Measurements from ENCODE around the gene EXO1.
"Not testable (repeated sequence)": the region's sequence is repeated elsewhere in the genome, so short reads cannot be mapped to it uniquely, and the experiment has no call there.

The EXO1 gene

DNA sequence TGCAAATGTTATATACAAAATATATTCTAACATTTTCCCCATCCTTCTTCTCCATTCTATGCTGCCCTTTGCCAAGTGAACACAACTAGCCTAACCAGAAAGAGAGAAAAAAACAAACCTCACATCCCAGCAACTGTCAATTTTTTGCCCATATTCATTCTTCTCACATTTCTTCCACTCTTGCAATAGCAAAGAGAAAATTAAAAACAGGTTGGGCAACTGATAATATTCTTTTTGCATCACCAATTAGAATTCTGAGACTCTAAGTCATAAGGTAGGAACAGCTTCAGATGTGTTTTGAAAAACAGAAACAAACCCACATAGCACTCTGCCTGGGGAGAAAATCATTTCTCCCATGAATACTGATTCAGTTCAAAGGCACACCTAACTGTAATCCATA lies 25.2 kb upstream of the EXO1 start:
- TF ChIP-seq CTCF (conservative IDR thresholded peaks at IDR 0.05; ENCODE audit: control insufficient read depth, insufficient read depth, low read depth, low read length): no peak

DNA sequence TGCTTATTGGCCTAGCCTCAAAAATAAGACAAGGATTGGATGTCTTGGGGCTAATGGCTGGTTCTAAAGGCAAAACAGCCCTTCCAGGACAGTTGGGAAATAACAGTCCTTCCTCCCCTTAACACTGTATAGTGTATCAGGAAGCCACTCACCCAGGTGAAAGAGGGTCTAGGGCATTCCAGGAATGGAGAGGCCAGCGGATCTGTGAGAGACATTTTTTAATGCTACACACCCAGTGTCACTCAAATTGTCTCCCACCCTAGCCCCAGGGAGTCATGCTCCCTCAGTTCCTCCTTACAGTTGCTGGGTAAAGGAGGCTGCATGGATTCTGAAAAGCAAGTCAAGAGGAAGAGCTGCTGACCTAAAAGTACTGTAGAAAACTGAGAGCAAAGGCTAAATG lies 24.1 kb upstream of the EXO1 start:
- H3K4me3 ChIP-seq (ENCODE audit: control insufficient read depth, low read depth, low read length): no peak overlapping the region
- TF ChIP-seq CTCF (conservative IDR thresholded peaks at IDR 0.05; ENCODE audit: control insufficient read depth, insufficient read depth, low read depth, low read length): no peak
- DNase-seq (ENCODE audit: low read depth): no peak

More for the DNA sequence above, 25.2 kb upstream of the EXO1 start:
- DNase-seq (ENCODE audit: low read depth): peak; percentile 28
- no peak overlapping the region for H3K4me3 ChIP-seq (ENCODE audit: control insufficient read depth, low read depth, low read length)

DNA sequence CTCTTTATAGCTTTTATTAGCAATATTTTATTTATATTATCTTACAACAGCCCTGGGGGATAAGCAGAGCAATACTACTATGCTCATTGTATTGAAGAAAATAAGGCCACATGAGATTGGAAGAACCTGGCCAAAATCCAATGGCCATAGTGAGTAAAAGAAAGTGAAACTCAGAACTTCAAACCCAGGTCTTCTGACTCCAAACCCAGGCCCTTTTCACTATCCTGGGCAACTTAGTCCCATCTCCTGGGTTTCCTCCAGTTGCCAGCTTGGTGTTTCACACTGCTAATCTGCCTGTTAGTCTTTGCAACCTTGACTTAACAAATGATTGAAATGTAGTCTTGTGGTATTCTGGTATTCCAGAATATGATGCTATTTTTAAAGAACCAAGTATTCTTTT lies 22.4 kb upstream of the EXO1 start:
- TF ChIP-seq CTCF (conservative IDR thresholded peaks at IDR 0.05; ENCODE audit: control insufficient read depth, insufficient read depth, low read depth, low read length): no peak

GRCh38 chr1:241826613-241827012 lies 21.4 kb upstream of the EXO1 start:
- H3K4me3 ChIP-seq (ENCODE audit: control insufficient read depth, low read depth, low read length): not testable (repeated sequence)

More for the DNA sequence above, 22.4 kb upstream of the EXO1 start:
- no peak overlapping the region for H3K4me3 ChIP-seq (ENCODE audit: control insufficient read depth, low read depth, low read length)
- peak; percentile 43 for DNase-seq (ENCODE audit: low read depth)

GRCh38 chr1:241827264-241827663 lies 20.7 kb upstream of the EXO1 start:
- DNase-seq (ENCODE audit: low read depth): no peak
- no peak for TF ChIP-seq CTCF (conservative IDR thresholded peaks at IDR 0.05; ENCODE audit: control insufficient read depth, insufficient read depth, low read depth, low read length)
- H3K4me3 ChIP-seq (ENCODE audit: control insufficient read depth, low read depth, low read length): no peak overlapping the region

More at GRCh38 chr1:241826613-241827012, 21.4 kb upstream of the EXO1 start:
- not testable (repeated sequence) for DNase-seq (ENCODE audit: low read depth)

GRCh38 chr1:241828463-241829021 lies 19.5 kb upstream of the EXO1 start:
- DNase-seq (ENCODE audit: low read depth): peak; percentile 55
- H3K4me3 ChIP-seq (ENCODE audit: control insufficient read depth, low read depth, low read length): no peak overlapping the region
- no peak for TF ChIP-seq CTCF (conservative IDR thresholded peaks at IDR 0.05; ENCODE audit: control insufficient read depth, insufficient read depth, low read depth, low read length)

- no peak for TF ChIP-seq CTCF (conservative IDR thresholded peaks at IDR 0.05; ENCODE audit: control insufficient read depth, insufficient read depth, low read depth, low read length)
- H3K4me3 ChIP-seq (ENCODE audit: control insufficient read depth, low read depth, low read length): no peak overlapping the region
- no peak for DNase-seq (ENCODE audit: low read depth)
Observed at GRCh38 chr1:241829468-241829867, 18.5 kb upstream of the EXO1 start.
